GM18861 (cell line): ENCODE results near the gene RPEL1.
"Not testable (repeated sequence)": the region's sequence is repeated elsewhere in the genome, so short reads cannot be mapped to it uniquely, and the experiment has no call there.

Source experiments
- ATAC-seq: cut with Tn5 transposase; IDR thresholded peaks from one replicate; pipeline ENCODE4 v1.9.1; 2021; ENCODE audit not compliant: unreplicated experiment

The RPEL1 gene

GRCh38 chr10:103245587-103245986 is at the start of gene RPEL1:
TSS of gene RPEL1 (plus strand) at chr10:103245887. CDS start at chr10:103245997, 110 bp downstream.
- ATAC-seq: not testable (repeated sequence)

GRCh38 chr10:103196516-103196915 is 49.2 kb upstream of the RPEL1 start:
- no peak for ATAC-seq

GRCh38 chr10:103197174-103197573 is 48.5 kb upstream of the RPEL1 start:
- no peak for ATAC-seq

- ATAC-seq: no peak
These were observed 47.8 kb upstream of the RPEL1 start for GRCh38 chr10:103197903-103198302.

- no peak for ATAC-seq
These were observed 47.0 kb upstream of the RPEL1 start for GRCh38 chr10:103198648-103199047.

- ATAC-seq: no peak
These were observed 46.2 kb upstream of the RPEL1 start for GRCh38 chr10:103199488-103199887.

GRCh38 chr10:103202319-103202718 is 43.4 kb upstream of the RPEL1 start:
- no peak for ATAC-seq

GRCh38 chr10:103203466-103203865 is 42.2 kb upstream of the RPEL1 start:
- no peak for ATAC-seq

- ATAC-seq: no peak
These were observed 41.1 kb upstream of the RPEL1 start for GRCh38 chr10:103204353-103205255.

GRCh38 chr10:103205401-103205800 is 40.3 kb upstream of the RPEL1 start:
- ATAC-seq: not testable (repeated sequence)

GRCh38 chr10:103206715-103207114 is 39.0 kb upstream of the RPEL1 start:
- ATAC-seq: not testable (repeated sequence)

GRCh38 chr10:103207141-103207540 is 38.5 kb upstream of the RPEL1 start:
- no peak for ATAC-seq

- ATAC-seq: not testable (repeated sequence)
These were observed 38.0 kb upstream of the RPEL1 start for GRCh38 chr10:103207643-103208042.

GRCh38 chr10:103210262-103210661 is 35.4 kb upstream of the RPEL1 start:
- not testable (repeated sequence) for ATAC-seq

- no peak for ATAC-seq
These were observed 30.1 kb upstream of the RPEL1 start for GRCh38 chr10:103215601-103216000.

- not testable (repeated sequence) for ATAC-seq
These were observed 29.3 kb upstream of the RPEL1 start for GRCh38 chr10:103216362-103216761.

GRCh38 chr10:103224133-103224532 is 21.6 kb upstream of the RPEL1 start:
- no peak for ATAC-seq

GRCh38 chr10:103224721-103225120 is 21.0 kb upstream of the RPEL1 start:
- ATAC-seq: not testable (repeated sequence)

GRCh38 chr10:103225939-103226338 is 19.7 kb upstream of the RPEL1 start:
- ATAC-seq: no peak

- no peak for ATAC-seq
These were observed 18.3 kb upstream of the RPEL1 start for GRCh38 chr10:103227416-103227815.

GRCh38 chr10:103231047-103231551 is 14.6 kb upstream of the RPEL1 start:
- ATAC-seq: no peak

GRCh38 chr10:103232131-103232673 is 13.5 kb upstream of the RPEL1 start:
- no peak for ATAC-seq
